ENCODE results near the gene TTC27.

GRCh38 chr2:32632089-32632488 lies 4.2 kb downstream of the TTC27 start:
- TF ChIP-seq CTCF (conservative IDR thresholded peaks at IDR 0.05 in 1 of 2, IDR thresholded peaks at IDR 0.05 in 1 of 2; ENCODE audit: extremely low read depth in 1 of 2, insufficient read depth in 1 of 2, low read depth in 1 of 2, low read length in 2 of 2) (no peak), EZH2 (IDR thresholded peaks at IDR 0.05; ENCODE audit: borderline replicate concordance, low read length) (no peak)
